ENCODE data around the gene CD48.
"Not testable (repeated sequence)": the region's sequence is repeated elsewhere in the genome, so short reads cannot be mapped to it uniquely, and the experiment has no call there.

The CD48 gene

GRCh38 chr1:160741612-160742348 is 30.2 kb upstream of the CD48 start:
- peak; percentile 15 for DNase-seq

GRCh38 chr1:160741092-160741501 is 29.5 kb upstream of the CD48 start:
- DNase-seq = no peak

DNA sequence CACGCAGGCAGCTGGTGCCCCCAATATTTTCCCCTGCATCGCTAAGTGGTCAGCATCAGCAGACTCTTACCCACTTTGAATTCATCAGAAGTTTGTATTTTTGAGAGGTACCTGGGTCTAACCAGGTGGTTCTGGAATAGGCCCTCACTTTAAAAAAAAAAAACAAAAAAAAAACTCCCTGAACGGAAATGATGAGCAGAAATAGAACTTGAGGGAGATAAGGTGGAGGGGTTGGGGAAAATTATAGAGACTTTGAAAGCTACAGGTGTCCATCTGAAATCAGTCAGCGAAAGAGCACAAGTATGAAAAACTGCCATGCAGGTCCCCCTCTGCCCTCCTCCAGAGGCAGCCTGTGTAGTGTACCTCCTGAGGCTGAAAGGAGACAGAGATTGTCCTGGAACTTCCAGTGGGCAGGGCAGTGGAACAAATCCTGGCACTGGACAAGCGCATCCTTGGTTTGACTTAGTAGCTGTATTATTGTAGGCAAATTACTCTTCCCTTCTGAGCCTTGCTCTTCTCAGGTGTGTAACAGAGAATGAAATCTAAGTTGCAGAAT is 28.6 kb upstream of the CD48 start:
- DNase-seq = no peak

DNA sequence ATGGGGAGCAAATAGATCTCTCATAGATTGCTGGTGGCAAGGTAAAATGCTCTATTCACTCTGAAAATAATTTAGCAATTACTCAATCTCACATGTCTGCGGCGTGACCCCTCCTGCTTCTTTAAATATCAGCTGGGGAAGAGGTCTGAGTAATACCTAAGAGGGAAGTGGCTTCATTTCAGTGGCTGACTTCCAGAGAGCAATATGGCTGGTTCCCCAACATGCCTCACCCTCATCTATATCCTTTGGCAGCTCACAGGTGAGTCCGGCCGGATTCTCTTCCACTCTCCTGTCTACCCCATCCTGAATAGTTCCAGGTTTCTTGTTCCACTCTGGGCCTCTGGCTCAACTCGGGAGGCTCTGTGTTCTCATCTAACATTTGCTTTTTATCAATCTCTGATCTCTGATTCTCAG is 27.5 kb upstream of the CD48 start, which contains the start of gene SLAMF7:
Gene SLAMF7, plus strand, starts transcription at position 150 of the 414 bp plus-strand sequence. Its CDS starts 55 bp downstream, at position 205.
- DNase-seq = no peak

DNA sequence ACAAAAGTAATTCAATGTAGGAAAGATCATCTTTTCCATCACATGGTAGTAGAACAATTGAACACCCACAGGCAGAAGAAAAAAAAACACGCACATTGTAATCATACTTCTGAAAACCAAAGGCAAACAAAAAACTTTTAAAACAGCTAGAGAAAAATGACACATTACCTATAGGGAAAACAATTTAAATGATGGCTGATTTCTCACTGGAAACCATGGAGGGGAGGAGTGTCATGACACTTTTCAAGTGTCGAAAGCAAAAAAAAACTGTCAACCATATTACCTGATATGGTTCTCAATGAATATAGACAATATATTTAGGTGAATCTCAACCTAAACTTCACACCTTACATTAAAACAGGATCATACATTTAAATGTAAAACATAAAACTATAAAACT is 26.6 kb upstream of the CD48 start:
- no peak for DNase-seq

DNA sequence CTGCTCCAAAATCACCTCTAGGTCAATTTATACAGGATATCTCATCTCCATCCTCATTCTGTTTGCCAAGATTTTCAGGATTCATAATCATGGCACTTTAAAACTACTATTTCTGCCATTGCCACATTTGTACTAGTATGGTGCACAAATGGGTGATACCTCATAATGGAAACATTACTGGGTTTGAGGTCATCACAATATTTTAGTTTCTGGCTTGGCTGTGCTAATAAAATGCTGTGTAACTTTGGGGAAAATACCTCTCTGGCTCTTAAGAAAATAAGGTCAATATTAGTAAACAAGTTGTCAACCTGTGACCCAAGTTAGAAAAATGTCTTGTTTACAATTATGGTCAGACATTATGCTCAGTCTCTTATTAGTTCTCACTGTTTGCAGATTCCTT is 22.7 kb upstream of the CD48 start:
- no peak for DNase-seq

DNA sequence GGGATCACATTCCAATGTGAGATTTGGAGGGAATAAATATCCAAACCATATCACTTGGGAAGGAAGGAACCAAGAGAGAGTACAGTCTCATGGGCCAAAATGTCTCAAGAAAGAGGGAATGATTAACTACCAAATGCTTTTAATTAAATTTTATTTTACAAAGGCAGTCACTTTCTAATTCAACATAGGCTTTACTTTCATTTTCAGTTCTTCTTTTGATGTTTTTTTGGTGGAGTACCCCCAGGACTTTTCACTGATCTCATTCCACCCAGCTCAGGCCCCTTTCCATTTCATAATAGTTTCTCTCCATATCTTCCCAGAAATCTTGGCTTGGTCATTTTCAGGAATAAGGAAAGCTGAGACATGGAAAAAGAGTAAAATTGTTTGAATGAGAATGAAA is 22.3 kb upstream of the CD48 start:
- DNase-seq = no peak

DNA sequence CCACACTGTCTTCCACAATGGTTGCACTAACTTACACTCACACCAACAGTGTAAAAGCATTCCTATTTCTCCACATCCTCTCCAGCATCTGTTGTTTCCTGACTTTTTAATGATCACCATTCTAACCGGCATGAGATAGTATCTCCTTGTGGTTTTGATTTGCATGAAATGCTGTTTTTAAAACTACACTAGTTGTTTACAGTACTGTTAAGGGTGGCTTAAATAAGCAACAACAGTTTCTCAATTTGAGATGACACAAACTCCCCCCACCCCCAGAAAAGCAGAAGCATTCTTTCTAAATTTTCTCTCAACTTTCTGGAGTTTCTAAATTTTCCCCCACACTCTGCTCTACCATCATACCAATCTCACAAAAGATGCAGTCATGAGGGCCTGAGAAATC is 20.4 kb upstream of the CD48 start:
- DNase-seq = no peak

DNA sequence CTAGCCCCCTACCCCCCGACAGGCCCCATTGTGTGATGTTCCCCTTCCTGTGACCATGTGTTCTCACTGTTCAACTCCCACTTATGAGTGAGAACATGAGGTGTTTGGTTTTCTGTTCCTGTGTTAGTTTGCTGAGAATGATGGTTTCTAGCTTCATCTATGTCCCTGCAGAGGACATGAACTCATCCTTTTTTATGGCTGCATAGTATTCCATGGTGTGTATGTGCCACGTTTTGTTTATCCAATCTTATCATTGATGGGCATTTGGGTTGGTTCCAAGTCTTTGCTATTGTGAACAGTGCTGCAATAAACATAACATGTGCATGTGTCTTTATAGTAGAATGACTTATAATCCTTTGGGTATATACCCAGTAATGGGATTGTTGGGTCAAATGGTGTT is 19.9 kb upstream of the CD48 start:
- not testable (repeated sequence) for DNase-seq

DNA sequence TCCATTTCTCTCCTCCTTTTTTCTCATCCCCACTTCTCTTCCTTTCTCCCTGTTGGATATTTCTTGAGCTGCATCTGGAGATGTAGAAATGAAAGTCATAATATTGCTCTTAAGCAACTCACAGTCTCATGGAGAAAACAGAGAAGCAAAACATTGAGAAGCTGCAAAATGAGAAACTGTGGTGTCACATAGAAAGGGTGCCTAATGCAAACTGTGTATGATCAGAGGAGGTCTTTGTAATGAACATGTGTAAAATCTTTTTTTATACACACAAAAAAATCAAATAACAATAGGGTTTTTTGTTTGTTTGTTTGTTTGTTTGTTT is 15.7 kb upstream of the CD48 start:
- DNase-seq = no peak

DNA sequence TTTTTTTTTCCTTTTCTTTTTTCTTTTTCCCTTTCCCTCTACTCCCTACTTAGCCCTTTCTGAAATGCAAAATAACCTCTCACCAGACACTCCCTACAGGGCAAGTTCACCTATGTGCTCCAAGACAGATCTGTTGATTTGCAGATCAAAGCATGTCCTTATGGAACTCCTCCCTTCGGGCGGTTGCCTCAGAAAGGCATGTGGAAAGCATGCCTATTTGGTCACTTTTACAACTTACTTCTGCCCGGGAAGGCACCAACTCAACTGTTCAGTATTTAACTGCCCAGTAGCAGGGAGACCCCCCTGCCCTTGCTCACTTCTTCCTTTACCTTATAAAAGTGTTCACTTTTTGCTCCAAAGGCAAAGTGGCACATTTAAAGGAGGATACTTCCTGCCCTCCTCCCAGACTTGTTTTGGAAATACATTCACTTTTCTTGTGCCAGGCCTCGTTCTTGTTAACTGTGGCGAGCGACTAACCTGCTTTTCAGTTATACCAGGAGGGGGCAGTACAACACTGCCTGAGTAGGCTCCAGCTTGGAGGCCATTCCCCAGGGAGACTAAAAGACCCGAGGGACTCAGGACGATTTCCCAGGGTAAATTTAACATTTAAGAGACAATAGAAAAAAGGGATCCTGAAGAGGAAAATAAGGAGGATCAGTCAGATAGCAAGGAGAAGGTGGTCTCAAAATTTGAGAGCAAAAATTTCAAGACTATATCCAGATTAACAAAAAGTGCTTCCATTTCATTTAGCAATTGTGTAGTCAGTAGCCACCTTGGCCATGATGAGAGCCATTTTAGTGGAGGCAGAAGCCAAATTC is 15.1 kb upstream of the CD48 start:
- peak; percentile 93 for DNase-seq

DNA sequence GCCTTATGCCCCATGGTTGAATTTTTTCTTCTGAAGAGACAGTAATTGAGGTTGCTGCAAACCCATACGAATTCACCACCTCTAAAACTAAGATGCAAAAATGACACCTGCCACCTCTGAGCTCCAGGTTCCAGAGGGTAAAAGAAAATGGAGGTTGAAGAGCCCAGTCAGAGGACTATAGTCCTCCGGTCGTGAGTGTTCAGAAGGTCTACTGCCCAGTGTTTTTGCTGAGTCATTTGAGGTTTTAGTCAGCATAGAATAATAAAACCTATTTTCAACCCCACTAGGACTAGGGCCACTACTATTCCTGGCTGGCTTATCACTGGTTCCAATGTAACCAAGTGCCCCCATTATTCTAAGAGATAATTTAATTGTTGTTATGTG is 14.5 kb upstream of the CD48 start:
- DNase-seq = no peak

DNA sequence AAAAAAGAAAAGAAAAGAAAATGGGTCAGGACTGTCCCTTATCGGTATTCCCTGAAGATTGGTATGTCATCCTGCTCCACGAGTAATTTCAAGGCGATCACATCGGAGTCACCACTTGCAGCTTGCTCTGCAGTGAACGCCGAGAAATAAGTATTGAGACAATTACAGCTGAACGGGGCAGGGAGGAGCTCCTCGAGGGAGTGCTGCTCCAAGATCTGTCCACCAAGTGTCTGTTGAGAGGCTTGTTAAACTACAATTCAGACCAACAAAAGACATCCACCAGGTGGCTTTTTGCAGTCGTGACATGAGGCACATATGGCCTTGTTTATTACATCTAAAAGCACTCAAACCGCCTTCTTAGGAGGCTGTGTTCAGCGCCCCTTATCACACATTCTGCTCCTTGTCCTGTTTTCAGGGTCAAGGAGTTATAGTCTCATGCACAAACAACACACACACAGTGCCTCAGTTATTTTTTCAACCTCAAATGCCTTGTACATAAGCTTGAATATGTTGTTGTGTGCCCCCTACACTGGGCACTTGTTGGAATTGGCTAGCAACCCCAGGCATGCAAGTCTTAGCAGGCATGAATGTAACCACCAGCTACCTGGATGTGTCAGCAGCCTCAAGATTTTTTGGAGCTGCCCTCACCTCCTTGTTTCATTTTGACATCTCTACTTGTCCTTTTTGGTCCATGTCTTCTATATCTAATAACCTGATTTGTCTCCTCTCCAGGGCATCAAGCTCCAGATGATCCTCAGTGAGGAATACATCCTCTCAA is 13.0 kb upstream of the CD48 start:
- DNase-seq = peak; percentile 57

DNA sequence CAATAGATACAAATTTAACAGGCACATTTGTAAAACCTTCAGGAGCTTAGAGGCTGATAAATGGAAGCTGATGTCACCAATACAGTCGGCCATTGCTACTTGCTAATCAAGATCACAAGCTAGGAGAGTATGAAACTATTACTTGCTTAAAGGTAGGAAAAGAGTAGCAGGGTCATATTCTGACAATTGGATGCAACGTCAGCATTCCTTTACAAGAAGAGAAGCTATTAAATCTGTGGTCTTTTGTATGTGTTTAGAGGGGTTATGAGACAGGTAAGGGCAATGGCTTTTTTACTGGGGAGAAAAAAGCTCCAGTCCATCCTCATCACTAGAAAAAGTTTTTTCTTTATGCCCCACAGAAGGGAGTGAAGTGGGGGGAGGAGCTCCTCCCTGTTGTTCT is 11.7 kb upstream of the CD48 start:
- no peak for DNase-seq

DNA sequence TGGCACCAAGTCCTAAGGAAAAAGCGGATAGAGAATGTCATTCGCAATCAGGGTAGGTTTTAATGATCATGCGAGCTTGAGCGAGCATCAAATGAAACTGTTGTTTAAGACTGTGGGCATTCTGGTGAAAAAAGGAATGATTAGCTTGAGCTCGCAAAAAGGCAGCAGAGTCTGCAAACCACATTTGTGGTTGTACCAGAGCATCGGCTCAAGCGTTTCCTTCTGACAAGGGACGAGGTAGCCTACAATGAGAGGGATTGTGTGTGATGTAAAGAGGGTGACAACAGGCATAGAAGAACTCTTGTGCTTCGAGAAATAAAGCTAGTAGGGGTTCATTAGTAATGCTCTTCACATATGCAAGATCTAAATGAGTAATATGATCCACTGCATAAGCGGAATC is 11.1 kb upstream of the CD48 start:
- no peak for DNase-seq

- no peak for DNase-seq
Observed at GRCh38 chr1:160721473-160721872, 9.9 kb upstream of the CD48 start.

DNA sequence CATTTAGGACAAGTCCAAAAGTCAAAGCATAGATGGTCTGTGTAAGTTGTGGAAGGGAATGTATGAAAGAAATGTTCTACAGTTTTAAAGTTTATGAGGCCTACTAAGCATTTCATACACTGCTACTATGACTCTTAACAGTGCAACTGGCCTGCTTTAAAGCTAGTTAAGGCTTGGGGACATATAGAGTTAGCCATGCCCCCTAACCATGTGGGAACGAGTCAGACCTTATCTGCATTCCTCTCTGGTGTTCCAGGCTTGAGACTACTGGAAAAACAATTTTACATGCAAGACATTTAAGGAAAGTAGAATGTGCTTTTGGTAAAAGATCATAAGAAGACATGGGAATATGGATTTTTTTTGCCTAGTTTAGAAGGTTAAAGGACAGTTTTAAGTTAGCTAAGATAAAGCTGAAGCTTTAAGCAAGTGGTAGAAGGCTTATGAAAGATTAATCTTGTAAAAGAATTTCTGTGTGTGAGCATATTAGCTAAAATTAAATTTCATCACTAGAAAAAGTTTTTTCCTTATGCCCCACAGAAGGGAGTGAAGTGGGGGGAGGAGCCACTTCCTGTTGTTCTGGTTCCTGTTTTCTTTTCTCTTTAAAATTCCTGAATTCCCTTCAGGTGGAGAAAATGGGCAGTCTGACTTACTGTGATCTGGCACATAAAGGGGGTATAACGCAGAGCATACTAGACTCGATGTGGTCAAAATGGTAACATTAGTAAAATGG is 8.9 kb upstream of the CD48 start:
- no peak for DNase-seq

- no peak for DNase-seq
Observed at GRCh38 chr1:160718210-160718609, 6.6 kb upstream of the CD48 start.

- DNase-seq = no peak
Observed at GRCh38 chr1:160717306-160717705, 5.7 kb upstream of the CD48 start.

GRCh38 chr1:160716013-160716412 is 4.4 kb upstream of the CD48 start:
- no peak for DNase-seq

- DNase-seq = not testable (repeated sequence)
Observed at GRCh38 chr1:160714034-160714648, 2.5 kb upstream of the CD48 start.

DNA sequence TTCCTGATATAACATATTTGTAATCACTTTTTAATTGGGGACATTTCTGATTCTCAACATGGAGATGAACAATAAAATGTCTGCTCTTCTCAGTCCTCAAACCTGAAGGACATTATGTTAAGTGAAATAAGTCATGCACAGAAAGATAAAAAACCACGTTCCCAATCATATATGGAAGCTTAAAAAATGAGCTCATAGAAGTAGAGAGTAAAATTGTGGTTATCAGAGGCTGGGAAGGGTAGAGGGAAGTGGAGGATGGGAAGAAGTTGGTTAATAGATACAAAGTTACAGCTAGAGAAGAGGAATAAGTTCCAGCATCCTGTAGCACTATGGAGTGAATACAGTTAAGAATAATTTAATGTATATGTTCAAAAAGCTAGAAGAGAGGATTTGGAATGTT is 1.5 kb upstream of the CD48 start:
- no peak for DNase-seq

Measured in NCI-H82 (cell line).